AG04450 (cell line): ENCODE results near the gene TNFRSF25. TPM values are rescaled to one million over a fixed set of nuclear protein-coding genes. Genes with fewer than 3 reads are reported as not detected.
A peak's percentile ranks its signal among the peaks of the same experiment; 100 is the strongest.

ENCODE experiments used
- CTCF ChIA-PET: fragments of 300-600, 350-600 bp; formaldehyde crosslinking; extraction: SDS; loops from one replicate; lab custom pipeline; 2022; ENCODE audit warnings: antibody characterized with exemption, inconsistent platforms; lab: Charles Lee
- POLR2A ChIA-PET: fragments of 350-600 bp; formaldehyde crosslinking; extraction: SDS; loops from one replicate; lab custom pipeline; 2021; ENCODE audit warnings: antibody characterized with exemption, inconsistent platforms; lab: Yijun Ruan, JAX
- DNase-seq: peaks from one replicate; pipeline ENCODE4 v3.0.0-alpha.2; 2011; ENCODE audit warnings: low read depth, low spot score
- H3K27ac ChIP-seq: one replicate; pipeline ENCODE4 v1.5.1; 2012; ENCODE audit warnings: low read depth, low read length, control low read depth
- H3K27me3 ChIP-seq: one replicate; pipeline ENCODE4 v1.6.0; 2012; ENCODE audit warnings: low read length; ENCODE audit not compliant: control insufficient read depth, insufficient read depth
- H3K4me3 ChIP-seq: 2 replicates; pipeline ENCODE4 v1.5.1; 2011; ENCODE audit warnings: mild to moderate bottlenecking, low read depth, low read length, control low read depth
- H3K9me3 ChIP-seq: 2 replicates; pipeline ENCODE4 v1.5.1; 2012; ENCODE audit warnings: low read length; ENCODE audit not compliant: control insufficient read depth, insufficient read depth
- CTCF ChIP-seq: IDR thresholded peaks from 2 replicates; pipeline ENCODE4 v1.5.1; 2011; ENCODE audit warnings: low read depth, low read length, control low read depth, inconsistent platforms
- polyA plus RNA-seq: library from polyadenylated mRNA; depleted of rRNA; stranded (reverse); fragments of >200 nt; gene quantifications from 2 replicates; pipeline ENCODE4 v1.2.3, GENCODE V29; 2011

The TNFRSF25 gene
- polyA plus RNA-seq, 1 experiment, result 2.7 TPM

- POLR2A ChIA-PET, result no interaction called here
- H3K27me3 ChIP-seq, result no peaks in the 10 kb centered on the region
- H3K9me3 ChIP-seq, result no peaks in the 10 kb centered on the region; the same call in 1 of the 2 replicates
- H3K27ac ChIP-seq, result no peak overlapping the region
- CTCF ChIA-PET, result interaction anchor here (1.5 kb wide), 1 partner anchor 9 kb away, joined by 7 read pairs; no protein-coding TSS in a partner anchor
- DNase-seq, result no peak
- no peak overlapping the region for H3K4me3 ChIP-seq
- TF ChIP-seq CTCF, result peak; percentile 24
Measured at GRCh38 chr1:6472391-6472790, 6.4 kb upstream of the TNFRSF25 start.

GRCh38 chr1:6471970-6472368 lies 6.0 kb upstream of the TNFRSF25 start:
- no peak overlapping the region for H3K4me3 ChIP-seq
- no peaks in the 10 kb centered on the region; the same call in 1 of the 2 replicates for H3K9me3 ChIP-seq
- no peak for TF ChIP-seq CTCF
- ChIA-PET POLR2A (no interaction called here), CTCF (interaction anchor here (1.5 kb wide), 1 partner anchor 9 kb away, joined by 7 read pairs; no protein-coding TSS in a partner anchor)
- H3K27ac ChIP-seq, result no peak overlapping the region
- no peaks in the 10 kb centered on the region for H3K27me3 ChIP-seq
- no peak for DNase-seq

DNA sequence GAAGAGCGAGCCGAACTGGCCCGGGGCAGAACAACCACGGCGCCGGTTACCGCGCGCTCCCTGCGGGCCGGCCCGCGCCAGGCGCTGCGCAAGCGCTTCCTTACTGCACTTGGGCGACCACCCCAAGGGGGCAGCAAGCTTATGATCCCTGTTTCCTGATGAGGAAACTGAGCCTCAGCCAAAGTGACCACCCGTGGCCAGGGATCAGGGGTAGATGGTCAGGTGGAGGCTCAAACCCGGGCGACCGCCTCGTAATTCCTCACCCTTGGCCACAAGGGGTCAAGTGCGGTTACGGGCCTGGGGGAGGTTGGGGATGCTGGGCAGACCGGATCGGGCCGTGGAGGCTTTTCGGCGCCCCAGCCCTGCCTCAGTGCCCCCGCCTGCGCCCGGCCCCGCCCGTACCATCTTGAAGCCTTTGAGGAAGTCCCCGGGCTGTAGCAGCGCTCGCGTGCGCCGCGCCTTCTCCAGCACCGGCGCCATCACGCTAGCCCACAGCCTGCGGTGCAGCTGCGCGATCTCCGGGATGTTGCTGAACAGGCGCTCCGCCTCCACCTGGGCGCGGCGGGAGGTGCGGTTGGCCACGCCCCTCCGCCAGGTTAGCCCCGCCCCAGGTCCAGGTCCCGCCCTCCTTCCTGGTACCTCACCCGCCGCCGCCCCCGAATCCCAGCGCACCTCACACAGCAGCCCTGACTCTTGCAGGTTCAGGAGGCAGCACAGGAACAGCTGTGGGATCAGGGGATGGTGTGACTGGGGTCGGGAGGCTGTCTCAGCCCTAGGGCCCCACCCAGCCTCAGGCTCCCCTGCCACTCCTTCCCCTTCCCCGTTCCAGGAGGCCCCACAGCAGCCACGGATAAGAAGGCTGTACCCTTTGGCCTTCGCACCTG lies 5.4 kb upstream of the TNFRSF25 start:
- H3K27me3 ChIP-seq, result no peaks in the 10 kb centered on the region
- DNase-seq, result no peak
- CTCF ChIA-PET, result no interaction called here
- no peaks in the 10 kb centered on the region; the same call in 1 of the 2 replicates for H3K9me3 ChIP-seq
- POLR2A ChIA-PET, result no interaction called here
- no peak overlapping the region for H3K27ac ChIP-seq
- TF ChIP-seq CTCF, result no peak
- H3K4me3 ChIP-seq, result no peak overlapping the region

- DNase-seq, result no peak
- no peak overlapping the region for H3K27ac ChIP-seq
- H3K9me3 ChIP-seq, result no peaks in the 10 kb centered on the region; the same call in 1 of the 2 replicates
- no peak overlapping the region for H3K4me3 ChIP-seq
- H3K27me3 ChIP-seq, result no peaks in the 10 kb centered on the region
- TF ChIP-seq CTCF, result no peak
- ChIA-PET CTCF (no interaction called here), POLR2A (no interaction called here)
Measured at GRCh38 chr1:6470132-6471085, 4.4 kb upstream of the TNFRSF25 start.
